GM10266 (cell line): ENCODE measurements around the gene SASH3.

ENCODE experiments used
- DNase-seq: peaks from one replicate; pipeline ENCODE4 v3.0.0; 2012; ENCODE audit errors: extremely low spot score
- CTCF ChIP-seq: IDR thresholded peaks from 2 replicates; pipeline ENCODE4 v1.5.1; 2012; ENCODE audit warnings: mild to moderate bottlenecking, low read depth; ENCODE audit not compliant: control insufficient read depth, insufficient read depth; ENCODE audit errors: missing control alignments

SASH3 gene

GRCh38 chrX:129798888-129799287, 19.1 kb downstream of the SASH3 start:
- no peak for TF ChIP-seq CTCF

GRCh38 chrX:129800186-129800585, 20.4 kb downstream of the SASH3 start:
- DNase-seq: no peak
- TF ChIP-seq CTCF: no peak

More at GRCh38 chrX:129798888-129799287, 19.1 kb downstream of the SASH3 start:
- no peak for DNase-seq

- no peak for DNase-seq
- TF ChIP-seq CTCF: no peak
Measured at GRCh38 chrX:129802863-129803262, 23.1 kb downstream of the SASH3 start.

GRCh38 chrX:129804806-129805205, 25.1 kb downstream of the SASH3 start:
- no peak for TF ChIP-seq CTCF
- DNase-seq: no peak

GRCh38 chrX:129808158-129808828, 28.5 kb downstream of the SASH3 start:
- TF ChIP-seq CTCF: no peak

GRCh38 chrX:129808829-129809796, 29.4 kb downstream of the SASH3 start:
- no peak for TF ChIP-seq CTCF
- no peak for DNase-seq

More at GRCh38 chrX:129808158-129808828, 28.5 kb downstream of the SASH3 start:
- DNase-seq: no peak
